WTC11 (cell line): ENCODE data around the gene PTPMT1. TPM values are rescaled to one million over a fixed set of nuclear protein-coding genes. Genes with fewer than 3 reads are reported as not detected.

Source experiments
- ATAC-seq: fragments of 200-7000 bp; cut with Tn5 transposase; 2 replicates; pipeline ENCODE4 v1.10.0; 2021; ENCODE audit warnings: mild to moderate bottlenecking, moderate library complexity
- CTCF ChIA-PET: fragments of 300-600 bp; sonication (Branson Sonifier 250); formaldehyde crosslinking; loops from one replicate; lab custom pipeline; 2021; ENCODE audit warnings: antibody characterized with exemption; lab: Charles Lee
- POLR2A ChIA-PET: fragments of 350-600 bp; sonication (Branson Sonifier 250); formaldehyde crosslinking; loops from one replicate; lab custom pipeline; 2021; ENCODE audit warnings: antibody characterized with exemption; lab: Charles Lee
- DNase-seq: peaks from one replicate; pipeline ENCODE4 v3.0.0; 2021; ENCODE audit warnings: low spot score
- H3K27ac Mint-ChIP-seq: 2 replicates; pipeline ENCODE4 v1.8.0; 2021; ENCODE audit warnings: mixed read lengths
- H3K27me3 Mint-ChIP-seq: 2 replicates; pipeline ENCODE4 v1.8.0; 2021; ENCODE audit warnings: low read depth, mild to moderate bottlenecking, moderate library complexity, mixed read lengths
- H3K36me3 Mint-ChIP-seq: 2 replicates; pipeline ENCODE4 v1.8.0; 2021; ENCODE audit warnings: mixed read lengths
- H3K4me1 Mint-ChIP-seq: 2 replicates; pipeline ENCODE4 v1.8.0; 2022; ENCODE audit warnings: mixed read lengths
- H3K4me3 Mint-ChIP-seq: 2 replicates; pipeline ENCODE4 v1.8.0; 2021; ENCODE audit warnings: mild to moderate bottlenecking, moderate library complexity, mixed read lengths
- H3K9me3 Mint-ChIP-seq: 2 replicates; pipeline ENCODE4 v1.8.0; 2021; ENCODE audit warnings: mixed read lengths
- AFF4 ChIP-seq: sonication (generic); formaldehyde crosslinking; IDR thresholded peaks from 2 replicates; pipeline ENCODE4 v1.8.1; 2023; ENCODE audit warnings: mild to moderate bottlenecking, missing genetic modification reagents, borderline replicate concordance
- ATF3 ChIP-seq: sonication (generic); formaldehyde crosslinking; conservative IDR thresholded peaks from 2 replicates; pipeline ENCODE4 v1.8.1; 2022; ENCODE audit warnings: mild to moderate bottlenecking, missing genetic modification reagents
- CREB1 ChIP-seq: sonication (generic); formaldehyde crosslinking; IDR thresholded peaks from 2 replicates; pipeline ENCODE4 v1.8.0; 2023; ENCODE audit warnings: mild to moderate bottlenecking, missing genetic modification reagents
- CREM ChIP-seq: sonication (generic); formaldehyde crosslinking; IDR thresholded peaks from 2 replicates; pipeline ENCODE4 v1.8.1; 2022; ENCODE audit warnings: mild to moderate bottlenecking, missing genetic modification reagents, moderate library complexity
- E2F5 ChIP-seq: sonication (generic); formaldehyde crosslinking; IDR thresholded peaks from 2 replicates; pipeline ENCODE4 v1.8.1; 2022; ENCODE audit warnings: mild to moderate bottlenecking, moderate library complexity, missing genetic modification reagents
- GTF2I ChIP-seq: fragments of 250-450 bp; sonication (Bioruptor Pico); conservative IDR thresholded peaks from 2 replicates; pipeline ENCODE4 v1.4.0; 2021; ENCODE audit warnings: mild to moderate bottlenecking
- HMGXB4 ChIP-seq: sonication (generic); formaldehyde crosslinking; IDR thresholded peaks from 2 replicates; pipeline ENCODE4 v1.8.1; 2023; ENCODE audit warnings: mild to moderate bottlenecking, moderate library complexity, missing genetic modification reagents
- JAZF1 ChIP-seq: fragments of 250-450 bp; sonication (Bioruptor Pico); IDR thresholded peaks from 2 replicates; pipeline ENCODE4 v1.9.0; 2021; ENCODE audit warnings: moderate library complexity, mild to moderate bottlenecking, inconsistent platforms
- MAX ChIP-seq: sonication (generic); formaldehyde crosslinking; IDR thresholded peaks from 2 replicates; pipeline ENCODE4 v1.8.0; 2022; ENCODE audit warnings: mild to moderate bottlenecking, missing genetic modification reagents
- NFATC4 ChIP-seq: fragments of 250-450 bp; sonication (Bioruptor Pico); IDR thresholded peaks from 2 replicates; pipeline ENCODE4 v1.9.0; 2021; ENCODE audit warnings: mild to moderate bottlenecking
- NR3C1 ChIP-seq: sonication (generic); formaldehyde crosslinking; conservative IDR thresholded peaks from 2 replicates; pipeline ENCODE4 v1.8.1; 2023; ENCODE audit warnings: low read depth, mild to moderate bottlenecking, missing genetic modification reagents
- OVOL2 ChIP-seq: fragments of 250-450 bp; sonication (Bioruptor Pico); IDR thresholded peaks from 2 replicates; pipeline ENCODE4 v1.9.0; 2021; ENCODE audit warnings: mild to moderate bottlenecking, borderline replicate concordance
- PREB ChIP-seq: sonication (generic); formaldehyde crosslinking; IDR thresholded peaks from 2 replicates; pipeline ENCODE4 v1.8.1; 2022; ENCODE audit warnings: mild to moderate bottlenecking, missing genetic modification reagents, moderate library complexity, borderline replicate concordance
- TCF7 ChIP-seq: sonication (generic); formaldehyde crosslinking; IDR thresholded peaks from 2 replicates; pipeline ENCODE4 v1.8.0; 2022; ENCODE audit warnings: mild to moderate bottlenecking, low read depth, missing genetic modification reagents, moderate library complexity
- USF2 ChIP-seq: sonication (generic); formaldehyde crosslinking; IDR thresholded peaks from 2 replicates; pipeline ENCODE4 v1.8.1; 2023; ENCODE audit warnings: mild to moderate bottlenecking, missing genetic modification reagents, moderate library complexity
- ZBTB21 ChIP-seq: sonication (generic); formaldehyde crosslinking; IDR thresholded peaks from 2 replicates; pipeline ENCODE4 v1.8.1; 2023; ENCODE audit warnings: mild to moderate bottlenecking, missing genetic modification reagents, borderline replicate concordance
- ZBTB43 ChIP-seq: sonication (generic); formaldehyde crosslinking; IDR thresholded peaks from 2 replicates; pipeline ENCODE4 v1.8.1; 2023; ENCODE audit warnings: mild to moderate bottlenecking, missing genetic modification reagents
- ZNF263 ChIP-seq: sonication (generic); formaldehyde crosslinking; IDR thresholded peaks from 2 replicates; pipeline ENCODE4 v1.8.1; 2022; ENCODE audit warnings: low read depth, mild to moderate bottlenecking, moderate library complexity, missing genetic modification reagents
- total RNA-seq: library from RNA; stranded (reverse); gene quantifications from 3 replicates; pipeline ENCODE4 v1.2.3, GENCODE V29; 2021

Gene PTPMT1
- total RNA-seq, 1 experiment from 2014 or later, result 49.5 TPM

- H3K36me3 Mint-ChIP-seq, result peaks cover 14% of the 10 kb centered on the region
- no peaks in the 10 kb centered on the region for H3K4me1 Mint-ChIP-seq
- H3K4me3 Mint-ChIP-seq, result no peak overlapping the region
- TF ChIP-seq ZBTB21 (CRISPR knock-in tag) (no peak), CREB1 (CRISPR knock-in tag) (no peak), GTF2I (no peak), HMGXB4 (CRISPR knock-in tag) (no peak), E2F5 (CRISPR knock-in tag) (no peak), ZNF263 (no peak), OVOL2 (CRISPR knock-in tag) (no peak), AFF4 (no peak), CREM (no peak), PREB (CRISPR knock-in tag) (no peak), USF2 (CRISPR knock-in tag) (no peak), MAX (CRISPR knock-in tag) (no peak), NFATC4 (CRISPR knock-in tag) (no peak), JAZF1 (CRISPR knock-in tag) (no peak), TCF7 (CRISPR knock-in tag) (no peak), ZBTB43 (no peak), NR3C1 (CRISPR knock-in tag) (no peak), ATF3 (CRISPR knock-in tag) (no peak)
- peak; percentile 80 for ATAC-seq
- ChIA-PET CTCF (interaction anchor here (0.6 to 1.6 kb wide), 8 partner anchors 9 to 204 kb away, joined by 3 to 9 read pairs (median 4); partner anchors contain the start of gene C1QTNF4), POLR2A (no interaction called here)
- DNase-seq, result peak; percentile 56
- no peaks in the 10 kb centered on the region for H3K9me3 Mint-ChIP-seq
- no peaks in the 10 kb centered on the region for H3K27me3 Mint-ChIP-seq
- H3K27ac Mint-ChIP-seq, result no peak overlapping the region
Measured at GRCh38 chr11:47616726-47617416, 51.5 kb downstream of the PTPMT1 start.
